Endodermal cell (in vitro differentiated cells): ENCODE results near the gene ARHGAP22. TPM values are rescaled to one million over a fixed set of nuclear protein-coding genes. Genes with fewer than 3 reads are reported as not detected.

Source experiments
- DNase-seq: peaks from one replicate; pipeline ENCODE4 v3.0.0-alpha.2; 2017
- H3K27ac ChIP-seq: 2 replicates; pipeline ENCODE4 v1.5.1; 2013; ENCODE audit warnings: mild to moderate bottlenecking, low read depth, low read length, moderate library complexity
- H3K27me3 ChIP-seq: 2 replicates; pipeline ENCODE4 v1.6.1; 2013; ENCODE audit warnings: mild to moderate bottlenecking, low read length, moderate library complexity; ENCODE audit not compliant: insufficient read depth, control insufficient read depth, poor library complexity, severe bottlenecking
- H3K36me3 ChIP-seq: 2 replicates; pipeline ENCODE4 v1.7.0; 2013; ENCODE audit warnings: mild to moderate bottlenecking, low read length, moderate library complexity; ENCODE audit not compliant: control insufficient read depth, insufficient read depth
- H3K4me1 ChIP-seq: one replicate; pipeline ENCODE4 v1.7.0; 2013; ENCODE audit warnings: low read length; ENCODE audit not compliant: control insufficient read depth, insufficient read depth
- H3K4me3 ChIP-seq: 2 replicates; pipeline ENCODE4 v1.5.1; 2013; ENCODE audit warnings: mild to moderate bottlenecking, low read length, moderate library complexity
- H3K9ac ChIP-seq: 2 replicates; pipeline ENCODE4 v1.6.1; 2013; ENCODE audit warnings: mild to moderate bottlenecking, low read length, moderate library complexity; ENCODE audit not compliant: poor library complexity, severe bottlenecking; ENCODE audit errors: extremely low read depth
- H3K9me3 ChIP-seq: 2 replicates; pipeline ENCODE4 v1.6.1; 2013; ENCODE audit warnings: mild to moderate bottlenecking, low read length, moderate library complexity; ENCODE audit not compliant: control insufficient read depth
- H3K27ac Mint-ChIP-seq: 2 replicates; pipeline ENCODE4 v1.8.0; 2020; ENCODE audit warnings: mixed read lengths
- H3K27me3 Mint-ChIP-seq: 2 replicates; pipeline ENCODE4 v1.8.0; 2021; ENCODE audit warnings: mild to moderate bottlenecking, mixed read lengths; ENCODE audit not compliant: insufficient read depth
- H3K36me3 Mint-ChIP-seq: 2 replicates; pipeline ENCODE4 v1.8.0; 2020; ENCODE audit warnings: low read depth, mixed read lengths
- H3K4me1 Mint-ChIP-seq: 2 replicates; pipeline ENCODE4 v1.8.0; 2020; ENCODE audit warnings: mixed read lengths
- H3K4me3 Mint-ChIP-seq: 2 replicates; pipeline ENCODE4 v1.8.0; 2020; ENCODE audit warnings: mild to moderate bottlenecking, moderate library complexity, mixed read lengths
- H3K9me3 Mint-ChIP-seq: 2 replicates; pipeline ENCODE4 v1.8.0; 2020; ENCODE audit warnings: mild to moderate bottlenecking, mixed read lengths
- CTCF ChIP-seq: fragments of 200-600 bp; sonication (generic); conservative IDR thresholded peaks from 2 replicates; pipeline ENCODE4 v1.5.0; 2021; ENCODE audit warnings: antibody characterized with exemption, mild to moderate bottlenecking
- WGBS, 2 experiments: methylation state at CpG; one replicate each; pipeline versions ENCODE4 v1.1.5 to v1.1.7; 2013; ENCODE audit warnings: missing lambda C conversion rate in 2 of 2, mixed read lengths in 1 of 2; ENCODE audit not compliant: insufficient coverage in 1 of 2, insufficient read length in 1 of 2; 5-methylcytosine and 5-hydroxymethylcytosine counted together
- total RNA-seq, 2 donors: library from RNA; stranded (reverse); fragmentation: NEBNext Ultra II Directional in 1 of 2; extraction: Animal tissue kit (Norgen Biotek cat#: 25700) in 1 of 2; gene quantifications; 2 replicates in 1 of 2; 3 replicates in 1 of 2; pipeline ENCODE4 v1.2.1, GENCODE V29; 2021

ARHGAP22 gene
- total RNA-seq, 2 donors from 2014 or later = 10.3 to 14.1 TPM

- peaks cover 12% of the 10 kb centered on the region for H3K27me3 ChIP-seq
- H3K36me3 Mint-ChIP-seq = peaks cover 23% of the 10 kb centered on the region
- no peak overlapping the region for H3K27ac ChIP-seq
- H3K27me3 Mint-ChIP-seq = peaks cover 35% of the 10 kb centered on the region
- no peak overlapping the region for H3K9ac ChIP-seq
- no peak overlapping the region for H3K4me3 Mint-ChIP-seq
- no peaks in the 10 kb centered on the region for H3K9me3 Mint-ChIP-seq
- no peak overlapping the region for H3K27ac Mint-ChIP-seq
- H3K4me1 Mint-ChIP-seq = peaks cover 42% of the 10 kb centered on the region
- DNase-seq = no peak
- H3K9me3 ChIP-seq = no peaks in the 10 kb centered on the region
- H3K4me3 ChIP-seq = no peak overlapping the region
- no peak for TF ChIP-seq CTCF
- H3K4me1 ChIP-seq = peaks cover 21% of the 10 kb centered on the region
- no peaks in the 10 kb centered on the region for H3K36me3 ChIP-seq
- WGBS, 2 experiments = 94 to 97% methylated on average over 5 of the region's 5 CpGs
Measured at GRCh38 chr10:48442809-48443177, 162.1 kb downstream of the ARHGAP22 start.

DNA sequence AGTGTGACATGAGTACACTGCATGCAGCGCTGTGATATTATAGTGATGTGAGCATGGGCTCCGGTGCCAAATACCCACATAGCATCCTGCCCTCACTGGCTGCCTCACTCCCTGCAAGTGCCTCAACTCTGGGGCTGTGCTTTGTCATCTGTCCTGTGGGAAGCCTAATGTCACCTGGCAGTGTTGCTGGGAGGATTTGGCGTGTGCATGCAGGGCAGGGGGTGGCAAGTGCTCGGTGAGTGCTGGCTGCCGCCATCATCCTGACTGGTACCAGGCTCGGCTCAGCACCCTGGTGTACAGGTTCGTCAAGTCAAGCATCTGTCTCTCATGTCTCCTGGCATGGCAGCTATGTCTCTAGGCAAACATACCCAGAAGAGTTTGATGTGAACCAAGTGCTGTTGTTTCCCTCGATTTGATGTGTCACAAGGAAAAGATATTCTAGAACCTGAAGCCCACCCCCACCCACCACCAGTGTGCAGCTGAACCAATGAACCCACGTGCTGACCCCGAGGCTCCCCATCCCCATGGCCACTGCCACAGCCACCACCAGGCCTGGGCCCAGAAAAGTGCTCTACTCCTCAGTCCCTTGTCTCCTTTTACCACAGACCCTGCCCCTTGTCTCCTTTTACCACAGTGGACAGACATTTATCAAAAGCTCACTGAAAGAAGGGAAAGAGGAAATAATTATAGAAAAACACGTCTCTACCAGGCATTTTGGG lies 162.6 kb downstream of the ARHGAP22 start:
- no peaks in the 10 kb centered on the region for H3K9me3 Mint-ChIP-seq
- H3K4me3 Mint-ChIP-seq = no peak overlapping the region
- peaks cover 29% of the 10 kb centered on the region for H3K27me3 Mint-ChIP-seq
- Histone ChIP-seq H3K4me1 (peaks cover 25% of the 10 kb centered on the region), H3K9me3 (no peaks in the 10 kb centered on the region), H3K27me3 (peaks cover 7% of the 10 kb centered on the region), H3K9ac (no peak overlapping the region), H3K36me3 (no peaks in the 10 kb centered on the region), H3K27ac (no peak overlapping the region), H3K4me3 (no peak overlapping the region)
- peaks cover 46% of the 10 kb centered on the region for H3K4me1 Mint-ChIP-seq
- no peak for DNase-seq
- TF ChIP-seq CTCF = no peak
- no peak overlapping the region for H3K27ac Mint-ChIP-seq
- peaks cover 22% of the 10 kb centered on the region for H3K36me3 Mint-ChIP-seq
- WGBS, 2 experiments = 95 to 97% methylated on average over 9 to 11 of the region's 11 CpGs

DNA sequence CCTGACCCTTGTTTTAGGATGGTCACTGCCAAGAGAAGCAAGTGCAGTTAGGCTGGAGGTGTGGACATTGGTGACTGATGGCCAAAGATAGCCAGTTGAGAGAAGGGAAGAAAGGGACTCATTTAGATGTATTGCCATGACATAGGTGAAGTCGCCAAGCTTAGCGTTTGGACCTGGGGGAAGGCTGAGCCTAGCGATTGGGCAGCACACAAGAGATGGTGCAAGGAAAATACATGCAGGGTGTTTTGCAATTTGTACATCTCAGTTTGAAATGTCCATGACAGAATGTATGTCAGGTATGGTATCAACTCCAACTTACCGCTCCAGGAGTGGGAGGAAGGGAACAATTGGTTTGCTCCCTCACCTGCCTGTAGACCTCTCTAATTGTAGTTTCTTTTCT lies 164.1 kb downstream of the ARHGAP22 start:
- H3K4me1 Mint-ChIP-seq = peaks cover 46% of the 10 kb centered on the region
- no peak for DNase-seq
- H3K27ac Mint-ChIP-seq = no peak overlapping the region
- H3K9me3 Mint-ChIP-seq = no peaks in the 10 kb centered on the region
- Histone ChIP-seq H3K9me3 (no peaks in the 10 kb centered on the region), H3K36me3 (peaks cover 12% of the 10 kb centered on the region), H3K9ac (no peak overlapping the region), H3K27me3 (peaks cover under 1% of the 10 kb centered on the region), H3K27ac (no peak overlapping the region), H3K4me1 (peaks cover 25% of the 10 kb centered on the region), H3K4me3 (no peak overlapping the region)
- peaks cover 15% of the 10 kb centered on the region for H3K36me3 Mint-ChIP-seq
- WGBS, 2 experiments = 92 to 97% methylated on average over 3 to 4 of the region's 4 CpGs
- peaks cover 15% of the 10 kb centered on the region for H3K27me3 Mint-ChIP-seq
- no peak for TF ChIP-seq CTCF
- H3K4me3 Mint-ChIP-seq = no peak overlapping the region
